ENCODE data around the gene CACNG6. TPM values are rescaled to one million over a fixed set of nuclear protein-coding genes. Genes with fewer than 3 reads are reported as not detected.

The CACNG6 gene
- total RNA-seq, 1 experiment from 2014 or later: not detected

- no peak for DNase-seq (ENCODE audit: low read depth)
Measured at GRCh38 chr19:54042989-54043388, 51.6 kb downstream of the CACNG6 start.

- no peak for DNase-seq (ENCODE audit: low read depth)
Measured at GRCh38 chr19:54045771-54046170, 54.3 kb downstream of the CACNG6 start.

- DNase-seq (ENCODE audit: low read depth): no peak
Measured at GRCh38 chr19:54047616-54048015, 56.2 kb downstream of the CACNG6 start.

Other genes starting within 250 kb of the CACNG6 start
- gene NLRP12, start 167.3 kb upstream of the CACNG6 start, total RNA-seq (2014; rRNA removed; shearing (Covaris generic)): not detected in 2 replicates
- gene MYADM, start 123.8 kb upstream of the CACNG6 start, total RNA-seq (2014; rRNA removed; shearing (Covaris generic)): 26.7 and 43.0 TPM in 2 replicates
- gene PRKCG, start 109.4 kb upstream of the CACNG6 start, total RNA-seq (2014; rRNA removed; shearing (Covaris generic)): not detected in 2 replicates
- not detected in 2 replicates for gene CACNG7, start 82.4 kb upstream of the CACNG6 start, total RNA-seq (2014; rRNA removed; shearing (Covaris generic))
- under 0.01 and 0.10 TPM in 2 replicates for gene CACNG8, start 28.7 kb upstream of the CACNG6 start, total RNA-seq (2014; rRNA removed; shearing (Covaris generic))
- gene VSTM1, start 72.3 kb downstream of the CACNG6 start, total RNA-seq (2014; rRNA removed; shearing (Covaris generic)): 0.29 TPM in 1 of 2 replicates, not detected in the other
- not detected in 2 replicates for gene TARM1, start 89.7 kb downstream of the CACNG6 start, total RNA-seq (2014; rRNA removed; shearing (Covaris generic))
- gene OSCAR, start 109.2 kb downstream of the CACNG6 start, total RNA-seq (2014; rRNA removed; shearing (Covaris generic)): 0.12 TPM in 1 of 2 replicates, not detected in the other
- 45.4 and 59.8 TPM in 2 replicates for gene NDUFA3, start 111.2 kb downstream of the CACNG6 start, total RNA-seq (2014; rRNA removed; shearing (Covaris generic))
- gene TFPT, start 124.0 kb downstream of the CACNG6 start, total RNA-seq (2014; rRNA removed; shearing (Covaris generic)): 50.2 and 66.2 TPM in 2 replicates
- 51.8 and 71.3 TPM in 2 replicates for gene PRPF31, start 124.1 kb downstream of the CACNG6 start, total RNA-seq (2014; rRNA removed; shearing (Covaris generic))
- gene CNOT3, start 146.1 kb downstream of the CACNG6 start, total RNA-seq (2014; rRNA removed; shearing (Covaris generic)): 9.6 and 12.3 TPM in 2 replicates
- 13.1 and 15.4 TPM in 2 replicates for gene LENG1, start 168.1 kb downstream of the CACNG6 start, total RNA-seq (2014; rRNA removed; shearing (Covaris generic))
- gene TMC4, start 181.5 kb downstream of the CACNG6 start, total RNA-seq (2014; rRNA removed; shearing (Covaris generic)): 3.8 TPM in 1 of 2 replicates, not detected in the other
- gene MBOAT7, start 197.9 kb downstream of the CACNG6 start, total RNA-seq (2014; rRNA removed; shearing (Covaris generic)): 174 and 183 TPM in 2 replicates
- gene TSEN34, start 199.7 kb downstream of the CACNG6 start, total RNA-seq (2014; rRNA removed; shearing (Covaris generic)): 125 and 166 TPM in 2 replicates
- 1,692 and 2,035 TPM in 2 replicates for gene RPS9, start 209.2 kb downstream of the CACNG6 start, total RNA-seq (2014; rRNA removed; shearing (Covaris generic))
- gene LILRB3, start 231.4 kb downstream of the CACNG6 start, total RNA-seq (2014; rRNA removed; shearing (Covaris generic)): not detected in 2 replicates